SK-N-SH treated with all-trans-retinoic acid at 6 μM for 48 hours (cell line): Measurements from ENCODE around the gene MYOD1.

Source experiments
- ATAC-seq: fragments of 200-7000 bp; cut with Tn5 transposase; 3 replicates; pipeline ENCODE4 v1.9.1; 2020; ENCODE audit warnings: mild to moderate bottlenecking, moderate library complexity
- ARNTL ChIP-seq: fragments of 450-650 bp; formaldehyde crosslinking; IDR thresholded peaks from 2 replicates; pipeline ENCODE4 v1.5.0; 2020; ENCODE audit warnings: low read depth, mild to moderate bottlenecking, moderate library complexity, borderline replicate concordance
- BACH2 ChIP-seq: fragments of 250-450 bp; sonication (Bioruptor Pico); IDR thresholded peaks from 2 replicates; pipeline ENCODE4 v1.9.0; 2021; ENCODE audit warnings: mild to moderate bottlenecking, borderline replicate concordance
- CSDC2 ChIP-seq: fragments of 250-450 bp; sonication (Bioruptor Pico); IDR thresholded peaks from 2 replicates; pipeline ENCODE4 v1.5.0; 2020; ENCODE audit warnings: mild to moderate bottlenecking, moderate library complexity
- ESRRG ChIP-seq: fragments of 250-450 bp; sonication (Bioruptor Pico); IDR thresholded peaks from 2 replicates; pipeline ENCODE4 v1.6.1; 2021; ENCODE audit warnings: mild to moderate bottlenecking
- GLIS3 ChIP-seq: fragments of 250-450 bp; sonication (Bioruptor Pico); IDR thresholded peaks from 2 replicates; pipeline ENCODE4 v1.5.0; 2020; ENCODE audit warnings: mild to moderate bottlenecking, moderate library complexity
- ISL1 ChIP-seq: fragments of 250-450 bp; sonication (Bioruptor Pico); IDR thresholded peaks from 2 replicates; pipeline ENCODE4 v2.1.2; 2022; ENCODE audit warnings: mild to moderate bottlenecking, moderate library complexity
- OSR1 ChIP-seq: fragments of 250-450 bp; sonication (Bioruptor Pico); IDR thresholded peaks from 2 replicates; pipeline ENCODE4 v1.8.0; 2022; ENCODE audit warnings: moderate library complexity, mild to moderate bottlenecking, inconsistent platforms
- PPARA ChIP-seq: fragments of 250-450 bp; sonication (Bioruptor Pico); IDR thresholded peaks from 2 replicates; pipeline ENCODE4 v1.5.0; 2020; ENCODE audit warnings: mild to moderate bottlenecking, borderline replicate concordance
- RARB ChIP-seq: fragments of 250-450 bp; sonication (Bioruptor Pico); IDR thresholded peaks from 2 replicates; pipeline ENCODE4 v1.8.0; 2021; ENCODE audit warnings: mild to moderate bottlenecking, moderate library complexity
- SNAI2 ChIP-seq: fragments of 250-450 bp; sonication (Bioruptor Pico); IDR thresholded peaks from 2 replicates; pipeline ENCODE4 v1.5.0; 2020; ENCODE audit warnings: mild to moderate bottlenecking, moderate library complexity
- TCF4 ChIP-seq: fragments of 250-450 bp; sonication (Bioruptor Pico); IDR thresholded peaks from 2 replicates; pipeline ENCODE4 v1.8.0; 2021; ENCODE audit warnings: mild to moderate bottlenecking, moderate library complexity, borderline replicate concordance
- TOX ChIP-seq: fragments of 250-450 bp; sonication (Bioruptor Pico); IDR thresholded peaks from 2 replicates; pipeline ENCODE4 v1.8.0; 2021; ENCODE audit warnings: mild to moderate bottlenecking, moderate library complexity, borderline replicate concordance
- ZC3H10 ChIP-seq: fragments of 250-450 bp; sonication (Bioruptor Pico); IDR thresholded peaks from 2 replicates; pipeline ENCODE4 v1.5.1; 2021; ENCODE audit warnings: mild to moderate bottlenecking, moderate library complexity
- ZFP3 ChIP-seq: fragments of 250-450 bp; sonication (Bioruptor Pico); IDR thresholded peaks from 2 replicates; pipeline ENCODE4 v1.5.0; 2020; ENCODE audit warnings: mild to moderate bottlenecking, moderate library complexity
- ZFP30 ChIP-seq: fragments of 450-650 bp; formaldehyde crosslinking; IDR thresholded peaks from 2 replicates; pipeline ENCODE4 v1.5.0; 2022; ENCODE audit warnings: mild to moderate bottlenecking, moderate library complexity
- ZNF565 ChIP-seq: fragments of 450-650 bp; formaldehyde crosslinking; conservative IDR thresholded peaks from 2 replicates; pipeline ENCODE4 v1.5.0; 2020; ENCODE audit warnings: low read depth, mild to moderate bottlenecking, moderate library complexity
- ZNF70 ChIP-seq: fragments of 450-650 bp; formaldehyde crosslinking; IDR thresholded peaks from 2 replicates; pipeline ENCODE4 v1.5.0; 2020; ENCODE audit warnings: mild to moderate bottlenecking, moderate library complexity
- ZNF8 ChIP-seq: fragments of 450-650 bp; formaldehyde crosslinking; IDR thresholded peaks from 2 replicates; pipeline ENCODE4 v1.5.0; 2020; ENCODE audit warnings: mild to moderate bottlenecking, moderate library complexity
- TF ChIP-seq, protein P1 (sequence below): fragments of 250-450 bp; sonication (Bioruptor Pico); IDR thresholded peaks from 2 replicates; pipeline ENCODE4 v1.5.1; 2021; ENCODE audit warnings: mild to moderate bottlenecking, moderate library complexity
- TF ChIP-seq, protein P2 (sequence below): fragments of 250-450 bp; sonication (Bioruptor Pico); IDR thresholded peaks from 2 replicates; pipeline ENCODE4 v1.5.1; 2020; ENCODE audit warnings: low read depth, mild to moderate bottlenecking, moderate library complexity
- TF ChIP-seq, protein P3 (sequence below): fragments of 250-450 bp; sonication (Bioruptor Pico); IDR thresholded peaks from 2 replicates; pipeline ENCODE4 v1.8.0; 2021; ENCODE audit warnings: low read depth, mild to moderate bottlenecking, moderate library complexity, borderline replicate concordance
- TF ChIP-seq, protein P4 (sequence below): fragments of 250-450 bp; sonication (Bioruptor Pico); IDR thresholded peaks from 2 replicates; pipeline ENCODE4 v1.8.0; 2020; ENCODE audit warnings: mild to moderate bottlenecking, moderate library complexity, borderline replicate concordance

Gene MYOD1

DNA sequence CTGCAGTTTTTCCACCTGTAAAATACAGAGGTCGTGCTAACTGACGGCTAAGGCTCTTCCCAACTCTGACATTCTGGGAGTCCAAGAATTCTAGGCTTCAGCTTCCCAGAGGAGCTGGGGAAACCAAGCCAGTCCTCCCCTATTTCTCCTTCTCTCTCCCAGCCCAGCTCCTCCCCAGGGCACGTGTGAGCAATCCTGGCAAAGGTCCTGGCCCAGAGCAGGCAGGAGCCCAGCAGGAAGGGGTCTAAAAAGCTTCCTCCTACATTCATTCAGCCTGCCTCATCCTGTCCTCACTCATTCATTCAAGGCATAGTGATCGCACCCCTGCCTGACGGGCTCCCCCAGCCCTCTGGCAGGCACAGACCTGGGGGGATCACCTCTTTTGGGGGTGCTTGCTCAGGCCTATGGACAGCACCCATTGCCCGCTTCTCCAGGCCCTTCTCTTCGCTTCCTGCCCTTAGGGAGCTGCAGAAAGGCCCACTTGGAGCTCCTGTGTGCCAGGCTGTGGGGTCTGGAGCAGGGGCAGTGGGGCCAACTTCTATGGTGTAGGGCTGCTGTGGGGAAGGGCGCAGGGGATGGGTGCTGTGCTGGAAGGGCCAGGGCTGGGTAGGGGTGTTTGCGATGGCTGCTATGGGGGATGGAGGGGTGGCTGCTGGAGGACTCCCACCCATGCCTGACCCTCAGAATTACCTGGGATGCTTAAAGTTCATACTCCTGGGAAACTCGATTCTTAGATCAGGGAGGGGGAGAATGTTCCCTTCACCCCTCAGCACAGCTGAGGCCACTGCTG, 25.0 kb downstream of the MYOD1 start:
- TF ChIP-seq ZNF565 (CRISPR knock-in tag), result no peak
- no peak for TF ChIP-seq BACH2 (CRISPR knock-in tag)
- TF ChIP-seq RARB (CRISPR knock-in tag), result no peak
- peak; percentile 67 for ATAC-seq

DNA sequence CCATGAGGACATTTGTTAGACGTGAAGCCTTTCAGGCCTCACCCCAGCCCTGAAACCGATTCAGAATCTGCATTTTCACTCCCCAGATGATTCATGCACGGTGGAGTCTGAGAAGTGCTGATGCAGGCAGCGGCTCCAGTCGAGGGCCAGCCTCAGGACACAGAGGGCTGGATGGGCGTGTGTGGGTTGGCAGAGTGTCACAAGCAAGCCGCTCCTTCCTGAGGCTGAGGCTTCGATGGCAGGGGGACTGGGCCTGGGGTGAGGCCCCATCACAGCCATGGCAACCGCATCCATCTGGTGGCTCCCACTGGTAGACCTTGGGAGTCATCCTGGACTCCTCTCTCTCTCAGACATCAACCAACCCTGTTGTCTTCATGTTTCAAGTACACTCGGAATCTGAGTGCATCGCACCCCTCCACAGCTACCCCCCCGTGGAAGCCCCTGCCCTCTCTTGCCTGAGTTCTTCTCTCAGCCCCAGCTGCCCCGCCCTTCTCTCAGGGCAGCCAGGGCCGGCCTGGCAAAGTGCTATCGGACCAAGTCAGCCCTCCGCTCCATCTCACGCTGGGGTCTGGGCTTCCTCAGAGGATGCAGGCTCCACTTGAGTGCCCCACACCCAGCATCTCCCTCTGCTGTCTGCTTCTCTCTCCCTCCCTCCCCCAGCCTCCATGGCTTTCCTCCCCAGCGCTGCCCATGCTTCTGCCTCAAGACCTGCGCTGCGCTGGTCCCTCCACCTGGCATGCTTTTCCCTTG, 25.8 kb downstream of the MYOD1 start:
- TF ChIP-seq ZNF565 (CRISPR knock-in tag), result no peak
- TF ChIP-seq ZNF8 (CRISPR knock-in tag), result no peak
- no peak for TF ChIP-seq TOX (CRISPR knock-in tag)
- TF ChIP-seq OSR1, result no peak
- TF ChIP-seq, protein P1, sequence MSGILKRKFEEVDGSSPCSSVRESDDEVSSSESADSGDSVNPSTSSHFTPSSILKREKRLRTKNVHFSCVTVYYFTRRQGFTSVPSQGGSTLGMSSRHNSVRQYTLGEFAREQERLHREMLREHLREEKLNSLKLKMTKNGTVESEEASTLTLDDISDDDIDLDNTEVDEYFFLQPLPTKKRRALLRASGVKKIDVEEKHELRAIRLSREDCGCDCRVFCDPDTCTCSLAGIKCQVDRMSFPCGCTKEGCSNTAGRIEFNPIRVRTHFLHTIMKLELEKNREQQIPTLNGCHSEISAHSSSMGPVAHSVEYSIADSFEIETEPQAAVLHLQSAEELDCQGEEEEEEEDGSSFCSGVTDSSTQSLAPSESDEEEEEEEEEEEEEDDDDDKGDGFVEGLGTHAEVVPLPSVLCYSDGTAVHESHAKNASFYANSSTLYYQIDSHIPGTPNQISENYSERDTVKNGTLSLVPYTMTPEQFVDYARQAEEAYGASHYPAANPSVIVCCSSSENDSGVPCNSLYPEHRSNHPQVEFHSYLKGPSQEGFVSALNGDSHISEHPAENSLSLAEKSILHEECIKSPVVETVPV (CRISPR knock-in tag), result no peak
- TF ChIP-seq RARB (CRISPR knock-in tag), result no peak
- no peak for TF ChIP-seq ISL1 (CRISPR knock-in tag)
- TF ChIP-seq GLIS3 (CRISPR knock-in tag), result no peak
- no peak for TF ChIP-seq SNAI2
- no peak for TF ChIP-seq TCF4 (CRISPR knock-in tag)
- TF ChIP-seq, protein P2, sequence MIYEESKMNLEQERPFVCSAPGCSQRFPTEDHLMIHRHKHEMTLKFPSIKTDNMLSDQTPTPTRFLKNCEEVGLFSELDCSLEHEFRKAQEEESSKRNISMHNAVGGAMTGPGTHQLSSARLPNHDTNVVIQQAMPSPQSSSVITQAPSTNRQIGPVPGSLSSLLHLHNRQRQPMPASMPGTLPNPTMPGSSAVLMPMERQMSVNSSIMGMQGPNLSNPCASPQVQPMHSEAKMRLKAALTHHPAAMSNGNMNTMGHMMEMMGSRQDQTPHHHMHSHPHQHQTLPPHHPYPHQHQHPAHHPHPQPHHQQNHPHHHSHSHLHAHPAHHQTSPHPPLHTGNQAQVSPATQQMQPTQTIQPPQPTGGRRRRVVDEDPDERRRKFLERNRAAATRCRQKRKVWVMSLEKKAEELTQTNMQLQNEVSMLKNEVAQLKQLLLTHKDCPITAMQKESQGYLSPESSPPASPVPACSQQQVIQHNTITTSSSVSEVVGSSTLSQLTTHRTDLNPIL (CRISPR knock-in tag), result no peak
- no peak for TF ChIP-seq ESRRG (CRISPR knock-in tag)
- no peak for TF ChIP-seq ARNTL (CRISPR knock-in tag)
- TF ChIP-seq ZNF70 (CRISPR knock-in tag), result no peak
- no peak for ATAC-seq

DNA sequence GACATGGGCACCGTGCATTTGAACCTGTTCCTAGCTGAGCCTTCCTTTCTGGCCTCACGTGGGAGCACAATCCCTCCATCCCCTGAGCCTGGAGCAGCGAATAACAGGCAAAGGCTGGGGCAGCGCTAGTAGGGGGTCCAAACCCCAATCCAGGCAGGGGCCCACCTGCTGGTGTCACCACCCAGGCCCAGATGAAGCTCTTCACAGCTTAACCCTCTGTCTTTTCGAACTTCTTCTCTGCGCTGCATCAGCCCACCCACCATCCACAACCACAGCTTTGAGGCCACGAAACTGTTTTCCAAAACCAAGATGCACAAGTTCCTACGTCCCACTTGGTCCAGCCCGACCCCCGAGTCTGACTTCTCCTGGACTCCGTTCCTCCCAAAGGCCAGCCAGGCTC, 26.7 kb downstream of the MYOD1 start:
- no peak for ATAC-seq
- TF ChIP-seq, protein P3, sequence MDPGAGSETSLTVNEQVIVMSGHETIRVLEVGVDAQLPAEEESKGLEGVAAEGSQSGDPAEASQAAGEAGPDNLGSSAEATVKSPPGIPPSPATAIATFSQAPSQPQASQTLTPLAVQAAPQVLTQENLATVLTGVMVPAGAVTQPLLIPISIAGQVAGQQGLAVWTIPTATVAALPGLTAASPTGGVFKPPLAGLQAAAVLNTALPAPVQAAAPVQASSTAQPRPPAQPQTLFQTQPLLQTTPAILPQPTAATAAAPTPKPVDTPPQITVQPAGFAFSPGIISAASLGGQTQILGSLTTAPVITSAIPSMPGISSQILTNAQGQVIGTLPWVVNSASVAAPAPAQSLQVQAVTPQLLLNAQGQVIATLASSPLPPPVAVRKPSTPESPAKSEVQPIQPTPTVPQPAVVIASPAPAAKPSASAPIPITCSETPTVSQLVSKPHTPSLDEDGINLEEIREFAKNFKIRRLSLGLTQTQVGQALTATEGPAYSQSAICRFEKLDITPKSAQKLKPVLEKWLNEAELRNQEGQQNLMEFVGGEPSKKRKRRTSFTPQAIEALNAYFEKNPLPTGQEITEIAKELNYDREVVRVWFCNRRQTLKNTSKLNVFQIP (CRISPR knock-in tag), result no peak
- TF ChIP-seq ARNTL (CRISPR knock-in tag) (no peak), ZFP3 (CRISPR knock-in tag) (no peak), BACH2 (CRISPR knock-in tag) (no peak), ZC3H10 (CRISPR knock-in tag) (no peak), CSDC2 (CRISPR knock-in tag) (no peak)
- TF ChIP-seq, protein P4, sequence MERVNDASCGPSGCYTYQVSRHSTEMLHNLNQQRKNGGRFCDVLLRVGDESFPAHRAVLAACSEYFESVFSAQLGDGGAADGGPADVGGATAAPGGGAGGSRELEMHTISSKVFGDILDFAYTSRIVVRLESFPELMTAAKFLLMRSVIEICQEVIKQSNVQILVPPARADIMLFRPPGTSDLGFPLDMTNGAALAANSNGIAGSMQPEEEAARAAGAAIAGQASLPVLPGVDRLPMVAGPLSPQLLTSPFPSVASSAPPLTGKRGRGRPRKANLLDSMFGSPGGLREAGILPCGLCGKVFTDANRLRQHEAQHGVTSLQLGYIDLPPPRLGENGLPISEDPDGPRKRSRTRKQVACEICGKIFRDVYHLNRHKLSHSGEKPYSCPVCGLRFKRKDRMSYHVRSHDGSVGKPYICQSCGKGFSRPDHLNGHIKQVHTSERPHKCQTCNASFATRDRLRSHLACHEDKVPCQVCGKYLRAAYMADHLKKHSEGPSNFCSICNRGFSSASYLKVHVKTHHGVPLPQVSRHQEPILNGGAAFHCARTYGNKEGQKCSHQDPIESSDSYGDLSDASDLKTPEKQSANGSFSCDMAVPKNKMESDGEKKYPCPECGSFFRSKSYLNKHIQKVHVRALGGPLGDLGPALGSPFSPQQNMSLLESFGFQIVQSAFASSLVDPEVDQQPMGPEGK (CRISPR knock-in tag), result no peak

DNA sequence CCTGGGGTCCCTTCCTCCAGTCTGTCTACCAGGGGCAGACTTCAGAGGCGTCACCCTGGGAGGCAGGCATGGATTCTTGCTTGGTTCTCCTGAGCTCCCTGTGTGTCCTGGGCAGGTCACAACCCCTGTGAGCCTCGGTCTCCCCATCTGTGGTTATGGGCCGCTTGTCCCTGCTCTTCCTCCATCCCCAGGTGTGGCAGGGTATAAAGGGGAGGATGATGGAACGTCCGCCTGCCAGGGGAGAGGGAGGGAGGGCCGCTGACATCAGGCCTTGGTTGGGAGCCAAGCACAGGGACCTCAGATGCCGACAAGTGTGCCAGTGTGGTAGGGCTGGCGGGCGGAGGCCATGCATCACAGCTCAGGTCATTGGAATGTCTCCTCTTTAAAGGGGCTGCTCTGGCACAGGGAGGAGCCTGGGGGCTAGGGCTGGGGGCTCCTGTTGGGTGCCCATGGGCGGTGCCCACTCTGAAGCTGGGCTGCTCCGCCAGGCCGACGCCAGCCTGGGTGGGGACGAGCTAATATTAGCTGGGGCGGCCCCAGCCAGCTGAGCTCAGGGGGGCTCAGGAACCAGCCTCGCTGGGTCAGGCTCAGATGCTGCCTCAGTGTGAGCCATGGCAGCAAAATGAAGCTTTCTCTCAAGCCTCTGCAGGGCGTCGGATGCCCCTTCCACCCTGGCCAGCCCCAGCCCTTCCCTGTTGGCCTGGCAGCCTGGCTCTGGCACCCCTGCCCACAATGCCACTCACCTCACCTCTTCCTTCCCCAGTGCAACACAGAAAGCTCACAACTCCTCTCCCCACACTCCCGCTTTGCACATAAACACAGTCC, 28.0 kb downstream of the MYOD1 start:
- ATAC-seq, result no peak
- no peak for TF ChIP-seq SNAI2
- TF ChIP-seq ZFP30 (CRISPR knock-in tag), result no peak
- no peak for TF ChIP-seq RARB (CRISPR knock-in tag)
- no peak for TF ChIP-seq ESRRG (CRISPR knock-in tag)
- no peak for TF ChIP-seq PPARA (CRISPR knock-in tag)
- no peak for TF ChIP-seq ARNTL (CRISPR knock-in tag)
